A549 (cell line): ENCODE results near the gene BMI1. TPM values are rescaled to one million over a fixed set of nuclear protein-coding genes. Genes with fewer than 3 reads are reported as not detected.
A peak's percentile ranks its signal among the peaks of the same experiment; 100 is the strongest.

Experiments
- ATAC-seq, 2 experiments: fragments of 200-7000 bp in 1 of 2; fragments of >200 bp in 1 of 2; cut with Nextera tagmentation in 1 of 2; cut with Tn5 transposase in 1 of 2; 3 replicates each; pipeline versions ENCODE4 v1.8.0 to v1.9.1; 2018 to 2020; ENCODE audit warnings: mild to moderate bottlenecking in 1 of 2, moderate library complexity in 1 of 2
- CTCF ChIA-PET: fragments of 300-600 bp; sonication (Branson Sonifier 250); formaldehyde crosslinking; extraction: SDS; loops from one replicate; lab custom pipeline; 2021; ENCODE audit warnings: antibody characterized with exemption, inconsistent platforms; lab: Yijun Ruan, JAX
- POLR2A ChIA-PET: fragments of 350-600 bp; formaldehyde crosslinking; extraction: SDS; loops from one replicate; lab custom pipeline; 2021; ENCODE audit warnings: antibody characterized with exemption, inconsistent platforms; lab: Yijun Ruan, JAX
- DNase-seq, 2 experiments: peaks; one replicate each; pipeline versions ENCODE4 v3.0.0 to v3.0.0-alpha.2; 2011 to 2016; ENCODE audit warnings: low read depth in 1 of 2, low spot score in 1 of 2
- FAIRE-seq: peaks from 2 replicates; lab custom pipeline; 2011; peaks lifted over from hg19 to GRCh38; lab: Jason Lieb, UNC
- H3K27ac ChIP-seq, 2 experiments: fragments of >200 bp; sonication (Bioruptor Twin); formaldehyde crosslinking; 3 replicates each; pipeline ENCODE4 v1.5.1; 2016 to 2017
- H3K4me1 ChIP-seq: fragments of >200 bp; sonication (Bioruptor Twin); formaldehyde crosslinking; 3 replicates; pipeline ENCODE4 v1.6.1; 2016
- H3K4me2 ChIP-seq: fragments of >200 bp; sonication (Bioruptor Twin); formaldehyde crosslinking; 3 replicates; pipeline ENCODE4 v1.6.1; 2016
- H3K4me3 ChIP-seq: fragments of >200 bp; sonication (Bioruptor Twin); formaldehyde crosslinking; 3 replicates; pipeline ENCODE4 v1.5.1; 2016
- H3K9me3 ChIP-seq: fragments of >200 bp; sonication (Bioruptor Twin); formaldehyde crosslinking; 3 replicates; pipeline ENCODE4 v1.6.1; 2016
- BHLHE40 ChIP-seq: IDR thresholded peaks from 2 replicates; pipeline ENCODE4 v1.6.1; 2012; ENCODE audit warnings: low read depth, low read length, inconsistent platforms
- CBX2 ChIP-seq: fragments of 200-600 bp; sonication (generic); IDR thresholded peaks from 2 replicates; pipeline ENCODE4 v1.6.1; 2016; ENCODE audit warnings: low read depth, mild to moderate bottlenecking, borderline replicate concordance
- CHD4 ChIP-seq: fragments of 200-600 bp; sonication (generic); IDR thresholded peaks from 2 replicates; pipeline ENCODE4 v1.6.1; 2016; ENCODE audit warnings: antibody characterized with exemption, mild to moderate bottlenecking, borderline replicate concordance
- EHF ChIP-seq: fragments of 250-450 bp; sonication (Bioruptor Pico); IDR thresholded peaks from 2 replicates; pipeline ENCODE4 v1.5.0; 2020; ENCODE audit warnings: mild to moderate bottlenecking
- EP300 ChIP-seq, 2 experiments: fragments of >200 bp; sonication (Bioruptor Twin); formaldehyde crosslinking; IDR thresholded peaks; 2 replicates in 1 of 2; 3 replicates in 1 of 2; pipeline ENCODE4 v1.6.1; 2016 to 2017
- FOSL2 ChIP-seq, 2 experiments: fragments of 450-650 bp in 1 of 2; fragments of >200 bp in 1 of 2; sonication (Bioruptor Twin) in 1 of 2; formaldehyde crosslinking; IDR thresholded peaks; 2 replicates each; pipeline versions ENCODE4 v1.5.0 to v1.6.1; 2016 to 2020; ENCODE audit warnings: mild to moderate bottlenecking in 1 of 2, moderate library complexity in 1 of 2
- HDAC2 ChIP-seq: fragments of 200-600 bp; sonication (generic); IDR thresholded peaks from 2 replicates; pipeline ENCODE4 v1.6.1; 2016
- HOXB13 ChIP-seq: fragments of 250-450 bp; sonication (Bioruptor Pico); IDR thresholded peaks from 2 replicates; pipeline ENCODE4 v1.5.0; 2020; ENCODE audit warnings: low read depth, mild to moderate bottlenecking, moderate library complexity
- JUN ChIP-seq, 2 experiments: fragments of >200 bp; sonication (Bioruptor Twin); formaldehyde crosslinking; IDR thresholded peaks; 2 replicates in 1 of 2; 3 replicates in 1 of 2; pipeline ENCODE4 v1.6.1; 2016 to 2017
- JUNB ChIP-seq: fragments of >200 bp; sonication (Bioruptor Twin); formaldehyde crosslinking; IDR thresholded peaks from 2 replicates; pipeline ENCODE4 v1.6.1; 2016
- KDM5A ChIP-seq: fragments of 200-600 bp; sonication (generic); IDR thresholded peaks from 2 replicates; pipeline ENCODE4 v1.6.1; 2016; ENCODE audit warnings: antibody characterized with exemption, mild to moderate bottlenecking
- MAFK ChIP-seq: fragments of 450-650 bp; IDR thresholded peaks from 2 replicates; pipeline ENCODE4 v1.6.1; 2014; ENCODE audit not compliant: partially characterized antibody
- MAX ChIP-seq: IDR thresholded peaks from 2 replicates; pipeline ENCODE4 v1.6.1; 2012
- NPAS2 ChIP-seq: fragments of 250-450 bp; sonication (Bioruptor Pico); IDR thresholded peaks from 2 replicates; pipeline ENCODE4 v1.8.0; 2022; ENCODE audit warnings: mild to moderate bottlenecking, moderate library complexity, borderline replicate concordance
- PBX3 ChIP-seq: IDR thresholded peaks from 2 replicates; pipeline ENCODE4 v1.6.1; 2012
- POLR2A ChIP-seq: IDR thresholded peaks from 2 replicates; pipeline ENCODE4 v1.6.1; 2012; ENCODE audit warnings: mild to moderate bottlenecking, low read length
- REST ChIP-seq: fragments of 200-600 bp; sonication (generic); IDR thresholded peaks from 2 replicates; pipeline ENCODE4 v1.6.1; 2016; ENCODE audit warnings: antibody characterized with exemption, mild to moderate bottlenecking, moderate library complexity
- RFX5 ChIP-seq: fragments of 450-650 bp; IDR thresholded peaks from 2 replicates; pipeline ENCODE4 v1.7.1; 2014; ENCODE audit warnings: antibody characterized with exemption, mild to moderate bottlenecking, moderate library complexity
- RNF2 ChIP-seq: fragments of 200-600 bp; sonication (generic); IDR thresholded peaks from 2 replicates; pipeline ENCODE4 v1.6.1; 2016; ENCODE audit warnings: low read depth, mild to moderate bottlenecking, antibody characterized with exemption, moderate library complexity, borderline replicate concordance
- SMC3 ChIP-seq: fragments of >200 bp; sonication (Bioruptor Twin); formaldehyde crosslinking; IDR thresholded peaks from 3 replicates; pipeline ENCODE4 v1.6.1; 2018; ENCODE audit warnings: inconsistent platforms
- SREBF2 ChIP-seq: fragments of 450-650 bp; IDR thresholded peaks from 2 replicates; pipeline ENCODE4 v1.6.1; 2014; ENCODE audit warnings: mild to moderate bottlenecking, moderate library complexity
- TFCP2L1 ChIP-seq: fragments of 250-450 bp; sonication (Bioruptor Pico); IDR thresholded peaks from 2 replicates; pipeline ENCODE4 v1.5.0; 2021; ENCODE audit warnings: mild to moderate bottlenecking
- USF2 ChIP-seq: fragments of 450-650 bp; IDR thresholded peaks from 2 replicates; pipeline ENCODE4 v1.6.1; 2014; ENCODE audit warnings: antibody characterized with exemption
- WGBS: methylation state at CpG from one replicate; pipeline ENCODE4 v1.1.6; 2017; ENCODE audit errors: missing lambda C conversion rate; 5-methylcytosine and 5-hydroxymethylcytosine counted together
- polyA plus RNA-seq, 4 experiments: library from polyadenylated mRNA; depleted of rRNA in 3 of 4; stranded (reverse); fragments of >200 nt; fragmentation: RNase III in 1 of 4; extraction: RNeasy Plus Mini Kit Qiagen cat#74134 plus additional on column Dnase treatment in 1 of 4; gene quantifications; 2 replicates in 3 of 4; 3 replicates in 1 of 4; pipeline ENCODE4 v1.2.3, GENCODE V29; 2011 to 2017

BMI1 gene
- polyA plus RNA-seq, 2 of the 4 experiments (the other 2 are of a cell fraction): 44.4 to 77.3 TPM

- WGBS: 76% methylated on average over 6 of the region's 6 CpGs
- no peak overlapping the region for H3K27ac ChIP-seq
- no peak overlapping the region for H3K4me2 ChIP-seq
- ATAC-seq: no peak
- FAIRE-seq: no peak
- DNase-seq: no peak
- H3K9me3 ChIP-seq: no peaks in the 10 kb centered on the region
- ChIA-PET CTCF (no interaction called here), POLR2A (no interaction called here)
- no peaks in the 10 kb centered on the region for H3K4me1 ChIP-seq
- TF ChIP-seq USF2 (no peak), BHLHE40 (no peak), REST (no peak), NPAS2 (CRISPR knock-in tag) (no peak), MAX (no peak), EHF (CRISPR knock-in tag) (no peak), CHD4 (no peak), JUNB (no peak)
- H3K4me3 ChIP-seq: no peak overlapping the region
These were observed 42.4 kb downstream of the BMI1 start for GRCh38 chr10:22363305-22363704.

GRCh38 chr10:22364407-22365140 is 43.7 kb downstream of the BMI1 start:
- FAIRE-seq (no peak), DNase-seq (no peak), ATAC-seq (no peak)
- CTCF ChIA-PET: interaction anchor here (1.0 kb wide), 1 partner anchor 23 kb away, joined by 3 read pairs; no protein-coding TSS in a partner anchor
- TF ChIP-seq MAFK (peak; percentile 47), PBX3 (no peak)
- H3K9me3 ChIP-seq: no peaks in the 10 kb centered on the region
- no peaks in the 10 kb centered on the region for H3K4me1 ChIP-seq
- no peak overlapping the region for H3K27ac ChIP-seq
- 86% methylated on average over 5 of the region's 5 CpGs for WGBS
- no peak overlapping the region for H3K4me3 ChIP-seq
- POLR2A ChIA-PET: no interaction called here
- no peak overlapping the region for H3K4me2 ChIP-seq

- CTCF ChIA-PET: interaction anchor here (1.0 kb wide), 1 partner anchor 24 kb away, joined by 3 read pairs; no protein-coding TSS in a partner anchor
- POLR2A ChIA-PET: no interaction called here
- no peak overlapping the region for H3K4me2 ChIP-seq
- FAIRE-seq (no peak), ATAC-seq (no peak), DNase-seq (no peak)
- WGBS: 91% methylated on average over 1 of the region's 1 CpG
- no peak overlapping the region for H3K27ac ChIP-seq
- no peaks in the 10 kb centered on the region for H3K4me1 ChIP-seq
- no peaks in the 10 kb centered on the region for H3K9me3 ChIP-seq
- H3K4me3 ChIP-seq: no peak overlapping the region
- TF ChIP-seq USF2: no peak
- TF ChIP-seq FOSL2 (IDR thresholded peaks at IDR 0.05): no peak
- no peak for TF ChIP-seq FOSL2 (CRISPR knock-in tag; IDR thresholded peaks at IDR 0.05)
- no peak for TF ChIP-seq KDM5A
- TF ChIP-seq TFCP2L1 (CRISPR knock-in tag): no peak
- no peak for TF ChIP-seq REST
- TF ChIP-seq HDAC2: no peak
- no peak for TF ChIP-seq HOXB13 (CRISPR knock-in tag)
- TF ChIP-seq EHF (CRISPR knock-in tag): no peak
- no peak for TF ChIP-seq NPAS2 (CRISPR knock-in tag)
- no peak for TF ChIP-seq JUNB
- TF ChIP-seq RFX5: no peak
- no peak for TF ChIP-seq POLR2A
- TF ChIP-seq RNF2: no peak
- no peak for TF ChIP-seq SMC3
- no peak for TF ChIP-seq JUN (IDR thresholded peaks at IDR 0.05)
- TF ChIP-seq SREBF2: no peak
- no peak for TF ChIP-seq CBX2
- no peak for TF ChIP-seq EP300 (IDR thresholded peaks at IDR 0.05)
These were observed 44.3 kb downstream of the BMI1 start for GRCh38 chr10:22365233-22365632.
